HEK293 (cell line): ENCODE data around the gene C16orf95.

Experiments
- EGR2 ChIP-seq: fragments of 450-650 bp; formaldehyde crosslinking; IDR thresholded peaks from 2 replicates; pipeline ENCODE4 v1.5.1; 2016; ENCODE audit warnings: low read depth, missing biosample characterization, missing genetic modification characterization
- GLI2 ChIP-seq: fragments of 450-650 bp; formaldehyde crosslinking; IDR thresholded peaks from 2 replicates; pipeline ENCODE4; 2017; ENCODE audit warnings: missing biosample characterization, missing genetic modification characterization, low read depth, borderline replicate concordance
- OSR2 ChIP-seq: fragments of 450-650 bp; formaldehyde crosslinking; IDR thresholded peaks from 2 replicates; pipeline ENCODE4 v1.5.1; 2016; ENCODE audit warnings: missing biosample characterization, missing genetic modification characterization
- REPIN1 ChIP-seq: fragments of 450-650 bp; formaldehyde crosslinking; IDR thresholded peaks from 2 replicates; pipeline ENCODE4 v1.5.1; 2017; ENCODE audit warnings: missing biosample characterization, missing genetic modification characterization, low read depth
- SETDB1 ChIP-seq: IDR thresholded peaks from one replicate; pipeline ENCODE4 v1.6.1; 2017; ENCODE audit warnings: mild to moderate bottlenecking, low read length, moderate library complexity, mixed read lengths; ENCODE audit not compliant: insufficient read length
- SP2 ChIP-seq: fragments of 450-650 bp; formaldehyde crosslinking; IDR thresholded peaks from 2 replicates; pipeline ENCODE4 v1.5.1; 2016; ENCODE audit warnings: missing biosample characterization, missing genetic modification characterization
- SP3 ChIP-seq: fragments of 450-650 bp; formaldehyde crosslinking; IDR thresholded peaks from 2 replicates; pipeline ENCODE4 v1.5.1; 2016; ENCODE audit warnings: missing biosample characterization, missing genetic modification characterization
- ZFP41 ChIP-seq: fragments of 450-650 bp; formaldehyde crosslinking; IDR thresholded peaks from 2 replicates; pipeline ENCODE4 v1.5.1; 2016; ENCODE audit warnings: missing biosample characterization, missing genetic modification characterization, borderline replicate concordance
- ZNF121 ChIP-seq: fragments of 450-650 bp; formaldehyde crosslinking; IDR thresholded peaks from 2 replicates; pipeline ENCODE4 v1.5.1; 2016; ENCODE audit warnings: missing biosample characterization, missing genetic modification characterization
- ZNF133 ChIP-seq: fragments of 450-650 bp; formaldehyde crosslinking; IDR thresholded peaks from 2 replicates; pipeline ENCODE4 v1.5.1; 2016; ENCODE audit warnings: missing biosample characterization, missing genetic modification characterization
- ZNF155 ChIP-seq: fragments of 450-650 bp; formaldehyde crosslinking; IDR thresholded peaks from 2 replicates; pipeline ENCODE4 v1.5.1; 2016; ENCODE audit warnings: missing biosample characterization, missing genetic modification characterization
- ZNF223 ChIP-seq: fragments of 450-650 bp; formaldehyde crosslinking; IDR thresholded peaks from 2 replicates; pipeline ENCODE4 v1.5.1; 2016; ENCODE audit warnings: missing biosample characterization, missing genetic modification characterization
- ZNF239 ChIP-seq: fragments of 450-650 bp; formaldehyde crosslinking; IDR thresholded peaks from 2 replicates; pipeline ENCODE4 v1.5.1; 2016; ENCODE audit warnings: missing biosample characterization, missing genetic modification characterization
- ZNF302 ChIP-seq: fragments of 450-650 bp; formaldehyde crosslinking; IDR thresholded peaks from 2 replicates; pipeline ENCODE4 v1.5.1; 2016; ENCODE audit warnings: missing biosample characterization, missing genetic modification characterization, low read depth
- ZNF354C ChIP-seq: fragments of 450-650 bp; formaldehyde crosslinking; IDR thresholded peaks from 2 replicates; pipeline ENCODE4 v1.5.1; 2016; ENCODE audit warnings: missing biosample characterization, missing genetic modification characterization, low read depth, borderline replicate concordance
- ZNF391 ChIP-seq: fragments of 450-650 bp; formaldehyde crosslinking; IDR thresholded peaks from 2 replicates; pipeline ENCODE4 v1.5.1; 2016; ENCODE audit warnings: low read depth, missing biosample characterization, missing genetic modification characterization, borderline replicate concordance
- ZNF416 ChIP-seq: fragments of 450-650 bp; formaldehyde crosslinking; IDR thresholded peaks from 2 replicates; pipeline ENCODE4 v1.5.1; 2016; ENCODE audit warnings: missing biosample characterization, missing genetic modification characterization
- ZNF473 ChIP-seq: fragments of 450-650 bp; formaldehyde crosslinking; IDR thresholded peaks from 2 replicates; pipeline ENCODE4 v1.5.1; 2017; ENCODE audit warnings: missing biosample characterization, missing genetic modification characterization
- ZNF571 ChIP-seq: fragments of 450-650 bp; formaldehyde crosslinking; IDR thresholded peaks from 2 replicates; pipeline ENCODE4 v1.5.0; 2017; ENCODE audit warnings: missing biosample characterization, missing genetic modification characterization
- ZNF658 ChIP-seq: fragments of 450-650 bp; formaldehyde crosslinking; IDR thresholded peaks from 2 replicates; pipeline ENCODE4; 2016; ENCODE audit warnings: missing biosample characterization, missing genetic modification characterization
- ZNF777 ChIP-seq: fragments of 450-650 bp; formaldehyde crosslinking; IDR thresholded peaks from 2 replicates; pipeline ENCODE4 v1.5.1; 2017; ENCODE audit warnings: missing biosample characterization, missing genetic modification characterization, borderline replicate concordance
- TF ChIP-seq, protein P1 (sequence below): fragments of 450-650 bp; formaldehyde crosslinking; IDR thresholded peaks from 2 replicates; pipeline ENCODE4 v1.5.1; 2017; ENCODE audit warnings: missing biosample characterization, missing genetic modification characterization
- TF ChIP-seq, protein P2 (sequence below): fragments of 450-650 bp; formaldehyde crosslinking; IDR thresholded peaks from 2 replicates; pipeline ENCODE4 v1.5.1; 2016; ENCODE audit warnings: missing biosample characterization, missing genetic modification characterization
- TF ChIP-seq, protein P3 (sequence below): fragments of 450-650 bp; formaldehyde crosslinking; IDR thresholded peaks from 2 replicates; pipeline ENCODE4 v1.5.1; 2016; ENCODE audit warnings: missing biosample characterization, missing genetic modification characterization
- TF ChIP-seq, protein P4 (sequence below): fragments of 450-650 bp; formaldehyde crosslinking; IDR thresholded peaks from 2 replicates; pipeline ENCODE4 v1.5.1; 2016; ENCODE audit warnings: missing biosample characterization, missing genetic modification characterization
- TF ChIP-seq, protein P5 (sequence below): fragments of 450-650 bp; formaldehyde crosslinking; IDR thresholded peaks from 2 replicates; pipeline ENCODE4 v1.5.1; 2016; ENCODE audit warnings: missing biosample characterization, missing genetic modification characterization
- TF ChIP-seq, protein P6 (sequence below): fragments of 450-650 bp; formaldehyde crosslinking; IDR thresholded peaks from 2 replicates; pipeline ENCODE4 v1.5.1; 2016; ENCODE audit warnings: missing biosample characterization, missing genetic modification characterization, low read depth

C16orf95 gene

DNA sequence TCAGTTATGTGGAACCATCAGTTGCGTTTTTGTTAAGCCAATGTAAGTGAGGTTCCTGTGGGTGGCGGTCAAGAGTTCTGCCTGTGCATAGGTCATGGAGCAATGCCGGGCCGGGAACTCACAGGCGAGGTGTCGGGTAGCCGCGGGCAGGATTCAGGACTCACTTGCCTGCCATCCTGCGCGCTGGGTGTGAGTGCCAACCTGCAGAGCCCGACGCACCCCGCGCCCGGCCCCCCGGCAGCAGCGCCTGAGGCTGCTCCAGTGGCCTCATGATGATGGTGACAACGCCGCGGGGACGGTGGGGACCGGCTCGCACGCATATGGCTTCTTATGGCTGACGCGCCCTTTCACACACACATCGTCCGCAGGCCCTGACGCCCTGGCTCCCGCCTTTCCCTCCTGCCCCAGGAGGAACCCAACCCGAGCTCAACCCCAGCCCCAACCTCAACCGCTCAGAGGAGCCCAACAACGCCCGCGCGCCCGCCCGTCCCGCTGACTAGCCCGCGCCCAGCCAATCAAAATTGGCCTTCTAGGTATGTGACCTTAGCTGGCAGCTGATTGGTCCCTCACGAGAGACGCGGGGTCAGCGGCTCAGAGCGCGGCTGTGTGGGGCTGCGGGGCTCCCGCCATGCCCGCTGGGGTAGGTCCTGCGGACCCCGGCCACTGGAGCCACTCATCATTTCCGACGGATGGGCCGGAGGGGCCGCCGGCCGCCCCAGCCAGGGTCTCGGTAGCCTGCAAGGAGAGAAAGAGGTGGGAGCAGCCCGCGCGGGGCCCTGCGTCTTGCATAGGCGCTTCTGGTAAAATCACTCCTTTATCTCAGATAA, at the start of gene C16orf95 (continued):
- TF ChIP-seq, protein P1, sequence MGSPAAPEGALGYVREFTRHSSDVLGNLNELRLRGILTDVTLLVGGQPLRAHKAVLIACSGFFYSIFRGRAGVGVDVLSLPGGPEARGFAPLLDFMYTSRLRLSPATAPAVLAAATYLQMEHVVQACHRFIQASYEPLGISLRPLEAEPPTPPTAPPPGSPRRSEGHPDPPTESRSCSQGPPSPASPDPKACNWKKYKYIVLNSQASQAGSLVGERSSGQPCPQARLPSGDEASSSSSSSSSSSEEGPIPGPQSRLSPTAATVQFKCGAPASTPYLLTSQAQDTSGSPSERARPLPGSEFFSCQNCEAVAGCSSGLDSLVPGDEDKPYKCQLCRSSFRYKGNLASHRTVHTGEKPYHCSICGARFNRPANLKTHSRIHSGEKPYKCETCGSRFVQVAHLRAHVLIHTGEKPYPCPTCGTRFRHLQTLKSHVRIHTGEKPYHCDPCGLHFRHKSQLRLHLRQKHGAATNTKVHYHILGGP (tag by site-specific recombination) = no peak
- TF ChIP-seq ZNF302 (no peak), ZNF133 (tag by site-specific recombination) (no peak), ZNF473 (tag by site-specific recombination) (no peak), EGR2 (tag by site-specific recombination) (no peak), SP3 (tag by site-specific recombination) (no peak; the same call in 1 of the 2 replicates), ZNF658 (tag by site-specific recombination) (no peak), SETDB1 (peak; percentile 50), GLI2 (tag by site-specific recombination) (no peak), SP2 (tag by site-specific recombination) (peak; percentile 91), ZNF155 (tag by site-specific recombination) (no peak), ZNF354C (tag by site-specific recombination) (no peak), REPIN1 (tag by site-specific recombination) (peak; percentile 85; the same call in 1 of the 2 replicates), OSR2 (tag by site-specific recombination) (no peak), ZNF571 (no peak), ZFP41 (no peak), ZNF239 (no peak), ZNF223 (tag by site-specific recombination) (0 out of 2 replicates have a peak, but pooled peaks have one; percentile 21), ZNF121 (tag by site-specific recombination) (no peak), ZNF416 (no peak), ZNF391 (tag by site-specific recombination) (0 out of 2 replicates have a peak, but pooled peaks have one; percentile 39), ZNF777 (tag by site-specific recombination) (no peak)
- TF ChIP-seq, protein P2, sequence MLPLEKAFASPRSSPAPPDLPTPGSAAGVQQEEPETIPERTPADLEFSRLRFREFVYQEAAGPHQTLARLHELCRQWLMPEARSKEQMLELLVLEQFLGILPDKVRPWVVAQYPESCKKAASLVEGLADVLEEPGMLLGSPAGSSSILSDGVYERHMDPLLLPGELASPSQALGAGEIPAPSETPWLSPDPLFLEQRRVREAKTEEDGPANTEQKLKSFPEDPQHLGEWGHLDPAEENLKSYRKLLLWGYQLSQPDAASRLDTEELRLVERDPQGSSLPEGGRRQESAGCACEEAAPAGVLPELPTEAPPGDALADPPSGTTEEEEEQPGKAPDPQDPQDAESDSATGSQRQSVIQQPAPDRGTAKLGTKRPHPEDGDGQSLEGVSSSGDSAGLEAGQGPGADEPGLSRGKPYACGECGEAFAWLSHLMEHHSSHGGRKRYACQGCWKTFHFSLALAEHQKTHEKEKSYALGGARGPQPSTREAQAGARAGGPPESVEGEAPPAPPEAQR (tag by site-specific recombination) = 0 out of 2 replicates have a peak, but pooled peaks have one; percentile 8
- TF ChIP-seq, protein P3, sequence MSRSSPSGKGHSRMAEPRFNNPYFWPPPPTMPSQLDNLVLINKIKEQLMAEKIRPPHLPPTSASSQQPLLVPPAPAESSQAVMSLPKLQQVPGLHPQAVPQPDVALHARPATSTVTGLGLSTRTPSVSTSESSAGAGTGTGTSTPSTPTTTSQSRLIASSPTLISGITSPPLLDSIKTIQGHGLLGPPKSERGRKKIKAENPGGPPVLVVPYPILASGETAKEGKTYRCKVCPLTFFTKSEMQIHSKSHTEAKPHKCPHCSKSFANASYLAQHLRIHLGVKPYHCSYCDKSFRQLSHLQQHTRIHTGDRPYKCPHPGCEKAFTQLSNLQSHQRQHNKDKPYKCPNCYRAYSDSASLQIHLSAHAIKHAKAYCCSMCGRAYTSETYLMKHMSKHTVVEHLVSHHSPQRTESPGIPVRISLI (tag by site-specific recombination) = no peak
- TF ChIP-seq, protein P4, sequence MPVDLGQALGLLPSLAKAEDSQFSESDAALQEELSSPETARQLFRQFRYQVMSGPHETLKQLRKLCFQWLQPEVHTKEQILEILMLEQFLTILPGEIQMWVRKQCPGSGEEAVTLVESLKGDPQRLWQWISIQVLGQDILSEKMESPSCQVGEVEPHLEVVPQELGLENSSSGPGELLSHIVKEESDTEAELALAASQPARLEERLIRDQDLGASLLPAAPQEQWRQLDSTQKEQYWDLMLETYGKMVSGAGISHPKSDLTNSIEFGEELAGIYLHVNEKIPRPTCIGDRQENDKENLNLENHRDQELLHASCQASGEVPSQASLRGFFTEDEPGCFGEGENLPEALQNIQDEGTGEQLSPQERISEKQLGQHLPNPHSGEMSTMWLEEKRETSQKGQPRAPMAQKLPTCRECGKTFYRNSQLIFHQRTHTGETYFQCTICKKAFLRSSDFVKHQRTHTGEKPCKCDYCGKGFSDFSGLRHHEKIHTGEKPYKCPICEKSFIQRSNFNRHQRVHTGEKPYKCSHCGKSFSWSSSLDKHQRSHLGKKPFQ (tag by site-specific recombination) = 0 out of 2 replicates have a peak, but pooled peaks have one; percentile 35
- TF ChIP-seq, protein P5, sequence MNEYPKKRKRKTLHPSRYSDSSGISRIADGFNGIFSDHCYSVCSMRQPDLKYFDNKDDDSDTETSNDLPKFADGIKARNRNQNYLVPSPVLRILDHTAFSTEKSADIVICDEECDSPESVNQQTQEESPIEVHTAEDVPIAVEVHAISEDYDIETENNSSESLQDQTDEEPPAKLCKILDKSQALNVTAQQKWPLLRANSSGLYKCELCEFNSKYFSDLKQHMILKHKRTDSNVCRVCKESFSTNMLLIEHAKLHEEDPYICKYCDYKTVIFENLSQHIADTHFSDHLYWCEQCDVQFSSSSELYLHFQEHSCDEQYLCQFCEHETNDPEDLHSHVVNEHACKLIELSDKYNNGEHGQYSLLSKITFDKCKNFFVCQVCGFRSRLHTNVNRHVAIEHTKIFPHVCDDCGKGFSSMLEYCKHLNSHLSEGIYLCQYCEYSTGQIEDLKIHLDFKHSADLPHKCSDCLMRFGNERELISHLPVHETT (tag by site-specific recombination) = no peak
- TF ChIP-seq, protein P6, sequence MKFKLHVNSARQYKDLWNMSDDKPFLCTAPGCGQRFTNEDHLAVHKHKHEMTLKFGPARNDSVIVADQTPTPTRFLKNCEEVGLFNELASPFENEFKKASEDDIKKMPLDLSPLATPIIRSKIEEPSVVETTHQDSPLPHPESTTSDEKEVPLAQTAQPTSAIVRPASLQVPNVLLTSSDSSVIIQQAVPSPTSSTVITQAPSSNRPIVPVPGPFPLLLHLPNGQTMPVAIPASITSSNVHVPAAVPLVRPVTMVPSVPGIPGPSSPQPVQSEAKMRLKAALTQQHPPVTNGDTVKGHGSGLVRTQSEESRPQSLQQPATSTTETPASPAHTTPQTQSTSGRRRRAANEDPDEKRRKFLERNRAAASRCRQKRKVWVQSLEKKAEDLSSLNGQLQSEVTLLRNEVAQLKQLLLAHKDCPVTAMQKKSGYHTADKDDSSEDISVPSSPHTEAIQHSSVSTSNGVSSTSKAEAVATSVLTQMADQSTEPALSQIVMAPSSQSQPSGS (tag by site-specific recombination) = no peak
